Keratinocyte (primary cell): ENCODE measurements around the gene TTN.

Source experiments
- EZH2 ChIP-seq: IDR thresholded peaks from one replicate; pipeline ENCODE4 v1.6.1; 2012; ENCODE audit warnings: inconsistent platforms, mild to moderate bottlenecking, low read length, moderate library complexity
- TF ChIP-seq, protein P1 (sequence below), 3 experiments: IDR thresholded peaks in 1 of 3; conservative IDR thresholded peaks in 1 of 3; optimal IDR thresholded peaks in 1 of 3; 2 replicates in 2 of 3; 3 replicates in 1 of 3; pipeline versions ENCODE3 to v1.5.1; 2011; ENCODE audit warnings: low read length in 3 of 3, mild to moderate bottlenecking in 3 of 3, moderate library complexity in 2 of 3, control low read depth in 1 of 3, inconsistent platforms in 1 of 3; ENCODE audit not compliant: insufficient read depth in 2 of 3; ENCODE audit errors: extremely low read depth in 1 of 3

DNA sequence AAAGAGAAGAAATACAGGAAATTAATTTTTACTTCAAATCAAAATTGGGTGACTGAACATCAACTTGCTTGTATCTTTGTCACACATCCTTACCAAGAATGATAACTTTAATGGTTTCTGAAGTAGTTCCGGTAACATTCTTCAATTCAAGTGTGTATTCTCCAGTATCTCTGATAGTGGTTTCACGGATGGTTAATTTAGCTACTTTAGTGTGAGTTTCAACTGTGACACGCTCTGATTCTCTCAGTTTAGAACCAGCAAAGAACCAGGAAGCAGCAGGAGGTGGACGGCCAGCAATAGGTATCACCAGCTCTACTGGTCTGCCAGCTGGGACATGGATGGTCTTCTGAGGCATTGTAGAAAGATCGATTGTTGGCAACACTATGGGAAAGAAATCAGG, 264.7 kb downstream of the TTN start:
- TF ChIP-seq, protein P1, sequence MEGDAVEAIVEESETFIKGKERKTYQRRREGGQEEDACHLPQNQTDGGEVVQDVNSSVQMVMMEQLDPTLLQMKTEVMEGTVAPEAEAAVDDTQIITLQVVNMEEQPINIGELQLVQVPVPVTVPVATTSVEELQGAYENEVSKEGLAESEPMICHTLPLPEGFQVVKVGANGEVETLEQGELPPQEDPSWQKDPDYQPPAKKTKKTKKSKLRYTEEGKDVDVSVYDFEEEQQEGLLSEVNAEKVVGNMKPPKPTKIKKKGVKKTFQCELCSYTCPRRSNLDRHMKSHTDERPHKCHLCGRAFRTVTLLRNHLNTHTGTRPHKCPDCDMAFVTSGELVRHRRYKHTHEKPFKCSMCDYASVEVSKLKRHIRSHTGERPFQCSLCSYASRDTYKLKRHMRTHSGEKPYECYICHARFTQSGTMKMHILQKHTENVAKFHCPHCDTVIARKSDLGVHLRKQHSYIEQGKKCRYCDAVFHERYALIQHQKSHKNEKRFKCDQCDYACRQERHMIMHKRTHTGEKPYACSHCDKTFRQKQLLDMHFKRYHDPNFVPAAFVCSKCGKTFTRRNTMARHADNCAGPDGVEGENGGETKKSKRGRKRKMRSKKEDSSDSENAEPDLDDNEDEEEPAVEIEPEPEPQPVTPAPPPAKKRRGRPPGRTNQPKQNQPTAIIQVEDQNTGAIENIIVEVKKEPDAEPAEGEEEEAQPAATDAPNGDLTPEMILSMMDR (optimal IDR thresholded peaks at IDR 0.05 in 1 of 3, IDR thresholded peaks at IDR 0.05 in 1 of 3, conservative IDR thresholded peaks at IDR 0.05 in 1 of 3; ENCODE audit: extremely low read depth in 1 of 3, insufficient read depth in 2 of 3, low read length in 3 of 3), result no peak
- no peak for TF ChIP-seq EZH2
